Fibroblast of the aortic adventitia (primary cell): ENCODE results near the gene CR1L. TPM values are rescaled to one million over a fixed set of nuclear protein-coding genes. Genes with fewer than 3 reads are reported as not detected.

Source experiments
- DNase-seq: peaks from one replicate; pipeline ENCODE4 v3.0.0-alpha.2; 2010; ENCODE audit warnings: low read depth
- H3K4me3 ChIP-seq: 2 replicates; pipeline ENCODE4 v1.5.1; 2011; ENCODE audit warnings: low read depth, mild to moderate bottlenecking, control low read depth, low read length, moderate library complexity
- CTCF ChIP-seq: IDR thresholded peaks from 2 replicates; pipeline ENCODE4 v1.5.1; 2011; ENCODE audit warnings: mild to moderate bottlenecking, low read length, control low read depth, inconsistent platforms; ENCODE audit not compliant: insufficient read depth
- total RNA-seq: library from RNA; depleted of rRNA; stranded (reverse); fragments of >200 nt; gene quantifications from 2 replicates; pipeline ENCODE4 v1.2.3, GENCODE V29; 2012; ENCODE audit warnings: low replicate concordance

CR1L gene
- total RNA-seq = not detected in 2 replicates

- H3K4me3 ChIP-seq = peak within 1 kb of the TSS; percentile 70
- DNase-seq = peak; percentile 33
- TF ChIP-seq CTCF = no peak
Measured at GRCh38 chr1:207644852-207645634, at the start of gene CR1L. Gene CR1L, plus strand, starts transcription at chr1:207645133. Its CDS starts 101 bp downstream, at chr1:207645234.

GRCh38 chr1:207603777-207604176, 41.2 kb upstream of the CR1L start:
- no peak for TF ChIP-seq CTCF
- no peak overlapping the region for H3K4me3 ChIP-seq
- peak; percentile 12 for DNase-seq

GRCh38 chr1:207605444-207606361, 39.2 kb upstream of the CR1L start:
- no peak for DNase-seq
- no peak overlapping the region for H3K4me3 ChIP-seq
- no peak for TF ChIP-seq CTCF

GRCh38 chr1:207606362-207606755, 38.6 kb upstream of the CR1L start:
- no peak for DNase-seq
- no peak overlapping the region for H3K4me3 ChIP-seq
- no peak for TF ChIP-seq CTCF

GRCh38 chr1:207612762-207613161, 32.2 kb upstream of the CR1L start:
- H3K4me3 ChIP-seq = no peak overlapping the region
- no peak for TF ChIP-seq CTCF
- no peak for DNase-seq

- TF ChIP-seq CTCF = peak; percentile 88
- no peak overlapping the region for H3K4me3 ChIP-seq
- peak; percentile 67 for DNase-seq
Measured at GRCh38 chr1:207619871-207620542, 24.9 kb upstream of the CR1L start.
